Neuronal stem cell (in vitro differentiated cells): ENCODE data around the gene B9D1.
A peak's percentile ranks its signal among the peaks of the same experiment; 100 is the strongest.
"Not testable (repeated sequence)": the region's sequence is repeated elsewhere in the genome, so short reads cannot be mapped to it uniquely, and the experiment has no call there.

ENCODE experiments used
- DNase-seq: peaks from one replicate; pipeline ENCODE4 v3.0.0-alpha.2; 2013; ENCODE audit warnings: low spot score
- H2AFZ ChIP-seq: one replicate; pipeline ENCODE4 v1.6.1; 2013; ENCODE audit warnings: mild to moderate bottlenecking, low read length, inconsistent platforms
- H2AK5ac ChIP-seq: 2 replicates; pipeline ENCODE4 v1.6.1; 2013; ENCODE audit warnings: low read depth, mild to moderate bottlenecking, inconsistent platforms, low read length, moderate library complexity, mixed read lengths
- H2BK120ac ChIP-seq: 2 replicates; pipeline ENCODE4 v1.6.1; 2013; ENCODE audit warnings: low read depth, mild to moderate bottlenecking, inconsistent platforms, low read length, moderate library complexity, mixed read lengths
- H2BK12ac ChIP-seq: one replicate; pipeline ENCODE4 v1.6.1; 2013; ENCODE audit warnings: low read length, inconsistent platforms
- H2BK15ac ChIP-seq: 2 replicates; pipeline ENCODE4 v1.6.1; 2013; ENCODE audit warnings: mild to moderate bottlenecking, low read length, inconsistent platforms, mixed read lengths
- H2BK5ac ChIP-seq: one replicate; pipeline ENCODE4 v1.6.1; 2013; ENCODE audit warnings: inconsistent platforms, mild to moderate bottlenecking, low read length, moderate library complexity
- H3K14ac ChIP-seq: one replicate; pipeline ENCODE4 v1.6.1; 2013; ENCODE audit warnings: low read length, inconsistent platforms
- H3K18ac ChIP-seq: 2 replicates; pipeline ENCODE4 v1.6.1; 2013; ENCODE audit warnings: low read length, inconsistent platforms
- H3K23ac ChIP-seq: 2 replicates; pipeline ENCODE4 v1.6.1; 2013; ENCODE audit warnings: low read depth, mild to moderate bottlenecking, mixed read lengths, low read length, inconsistent platforms; ENCODE audit not compliant: poor library complexity
- H3K27ac ChIP-seq: replicated peaks from 3 replicates; pipeline ENCODE4 v1.5.1; 2013; ENCODE audit warnings: low read length, inconsistent platforms
- H3K27me3 ChIP-seq, 3 experiments: 2 replicates each; pipeline ENCODE4 v1.6.1; 2013; ENCODE audit warnings: low read length in 3 of 3, mild to moderate bottlenecking in 2 of 3, inconsistent platforms in 1 of 3, low read depth in 1 of 3, mixed read lengths in 1 of 3, moderate library complexity in 1 of 3; ENCODE audit not compliant: control insufficient read depth in 3 of 3, insufficient read depth in 3 of 3
- H3K36me3 ChIP-seq, 2 donors: replicated peaks in 1 of 2; 2 replicates each; pipeline ENCODE4 v1.6.1; 2013; ENCODE audit warnings: low read length in 2 of 2; ENCODE audit not compliant: control insufficient read depth in 2 of 2, insufficient read depth in 2 of 2
- H3K4ac ChIP-seq: 2 replicates; pipeline ENCODE4 v1.6.1; 2013; ENCODE audit warnings: inconsistent platforms, mild to moderate bottlenecking, low read length, moderate library complexity
- H3K4me1 ChIP-seq, 2 donors: 1 replicate in 1 of 2; 2 replicates in 1 of 2; pipeline ENCODE4 v1.6.1; 2013; ENCODE audit warnings: low read length in 2 of 2, low read depth in 1 of 2; ENCODE audit not compliant: control insufficient read depth in 2 of 2, insufficient read depth in 1 of 2
- H3K4me2 ChIP-seq: one replicate; pipeline ENCODE4 v1.6.1; 2013; ENCODE audit warnings: mild to moderate bottlenecking, low read length, inconsistent platforms; ENCODE audit not compliant: insufficient read depth, poor library complexity, severe bottlenecking
- H3K4me3 ChIP-seq, 2 donors: 2 replicates each; pipeline ENCODE4 v1.5.1; 2013; ENCODE audit warnings: low read length in 2 of 2, mild to moderate bottlenecking in 2 of 2, inconsistent platforms in 1 of 2, moderate library complexity in 1 of 2
- H3K79me1 ChIP-seq: one replicate; pipeline ENCODE4 v1.6.1; 2013; ENCODE audit warnings: low read depth, mild to moderate bottlenecking, inconsistent platforms, low read length, moderate library complexity
- H3K9ac ChIP-seq: one replicate; pipeline ENCODE4 v1.6.1; 2013; ENCODE audit warnings: mild to moderate bottlenecking, low read depth, low read length, inconsistent platforms; ENCODE audit not compliant: poor library complexity
- H3K9me3 ChIP-seq, 2 donors: replicated peaks in 1 of 2; 2 replicates each; pipeline versions ENCODE3 to v1.6.1; 2013; ENCODE audit warnings: low read length in 2 of 2, mild to moderate bottlenecking in 2 of 2, inconsistent platforms in 1 of 2, low read depth in 1 of 2, mixed read lengths in 1 of 2, moderate library complexity in 1 of 2; ENCODE audit not compliant: control insufficient read depth in 2 of 2, insufficient read depth in 1 of 2
- H4K8ac ChIP-seq: one replicate; pipeline ENCODE4 v1.6.1; 2013; ENCODE audit warnings: low read depth, mild to moderate bottlenecking, inconsistent platforms, low read length, moderate library complexity
- H4K91ac ChIP-seq: one replicate; pipeline ENCODE4 v1.6.1; 2013; ENCODE audit warnings: low read length, low read depth, mild to moderate bottlenecking, inconsistent platforms; ENCODE audit not compliant: poor library complexity
- WGBS, 2 donors: extraction: QIAGEN DNeasy Blood & Tissue Kit; methylation state at CpG; one replicate each; pipeline ENCODE4 v1.1.7; 2013; ENCODE audit warnings: missing lambda C conversion rate in 2 of 2, mixed read lengths in 1 of 2; ENCODE audit not compliant: insufficient read length in 2 of 2, insufficient replicate concordance in 1 of 2; ENCODE audit errors: extremely low coverage in 2 of 2; 5-methylcytosine and 5-hydroxymethylcytosine counted together

The B9D1 gene

GRCh38 chr17:19353401-19353800, 9.1 kb downstream of the B9D1 start:
- not testable (repeated sequence) for H3K4me2 ChIP-seq, H2BK120ac ChIP-seq, H2BK12ac ChIP-seq, H3K14ac ChIP-seq, H2AK5ac ChIP-seq, H3K4ac ChIP-seq, H4K8ac ChIP-seq, DNase-seq, H3K9me3 ChIP-seq, H3K79me1 ChIP-seq, H3K4me3 ChIP-seq, H3K27ac ChIP-seq, H4K91ac ChIP-seq, H2BK15ac ChIP-seq, H3K23ac ChIP-seq, H3K9ac ChIP-seq, H2AFZ ChIP-seq, H2BK5ac ChIP-seq, H3K4me1 ChIP-seq, H3K18ac ChIP-seq, H3K27me3 ChIP-seq
- WGBS, 2 donors = no CpG with 5 or more reads among the region's 11 CpGs
- peaks cover 5 to 10% of the 10 kb centered on the region in 2 donors for H3K36me3 ChIP-seq

GRCh38 chr17:19348806-19349205, 13.7 kb downstream of the B9D1 start:
- Histone ChIP-seq H3K23ac (no peak overlapping the region), H2BK12ac (no peak overlapping the region), H3K79me1 (peaks cover 3% of the 10 kb centered on the region), H2AFZ (no peak overlapping the region), H3K18ac (peak overlapping the region; percentile 58), H4K8ac (no peak overlapping the region), H3K4me2 (no peak overlapping the region), H3K9ac (peak overlapping the region; percentile 30), H3K4me3 (no peak overlapping the region), H3K4ac (no peak overlapping the region), H3K27me3 (no peaks in the 10 kb centered on the region), H3K4me1 (peaks cover 5 to 11% of the 10 kb centered on the region in 2 donors), H2BK15ac (no peak overlapping the region), H2AK5ac (no peak overlapping the region), H3K36me3 (peaks cover 0 to 3% of the 10 kb centered on the region in 2 donors), H4K91ac (no peak overlapping the region), H3K14ac (no peak overlapping the region), H3K27ac (no peak overlapping the region), H2BK5ac (no peak overlapping the region), H2BK120ac (no peak overlapping the region), H3K9me3 (peaks cover 0 to 2% of the 10 kb centered on the region in 2 donors)
- WGBS, 2 donors = no CpG with 5 or more reads among the region's 9 CpGs
- DNase-seq = no peak

GRCh38 chr17:19348081-19348650, 14.4 kb downstream of the B9D1 start:
- no peak overlapping the region for H2BK120ac ChIP-seq
- peak overlapping the region; percentile 24 for H2BK5ac ChIP-seq
- peaks cover 5 to 11% of the 10 kb centered on the region in 2 donors for H3K4me1 ChIP-seq
- no peak overlapping the region for H2BK15ac ChIP-seq
- no peaks in the 10 kb centered on the region for H3K27me3 ChIP-seq
- H3K23ac ChIP-seq = peak overlapping the region; percentile 31
- no peak overlapping the region for H3K18ac ChIP-seq
- H3K4ac ChIP-seq = no peak overlapping the region
- H3K27ac ChIP-seq = no peak overlapping the region
- H2AK5ac ChIP-seq = peak overlapping the region; percentile 69
- no peak overlapping the region for H4K8ac ChIP-seq
- H3K79me1 ChIP-seq = peaks cover 3% of the 10 kb centered on the region
- H3K9me3 ChIP-seq = peaks cover 0 to 2% of the 10 kb centered on the region in 2 donors
- H3K4me3 ChIP-seq = no peak overlapping the region
- no peak overlapping the region for H2BK12ac ChIP-seq
- H4K91ac ChIP-seq = no peak overlapping the region
- H3K9ac ChIP-seq = no peak overlapping the region
- no peak overlapping the region for H3K4me2 ChIP-seq
- H3K14ac ChIP-seq = no peak overlapping the region
- WGBS, 2 donors = no CpG with 5 or more reads among the region's 9 CpGs
- no peak for DNase-seq
- H3K36me3 ChIP-seq = peaks cover 0 to 5% of the 10 kb centered on the region in 2 donors
- no peak overlapping the region for H2AFZ ChIP-seq

- Histone ChIP-seq H4K8ac (no peak overlapping the region), H2BK120ac (no peak overlapping the region), H4K91ac (no peak overlapping the region), H2AK5ac (peak overlapping the region; percentile 69), H2BK12ac (peak overlapping the region; percentile 93), H2AFZ (no peak overlapping the region), H3K9ac (peak overlapping the region; percentile 75), H3K36me3 (peaks cover 0 to 5% of the 10 kb centered on the region in 2 donors), H3K23ac (no peak overlapping the region), H3K4ac (no peak overlapping the region), H2BK5ac (peak overlapping the region; percentile 24), H3K27me3 (no peaks in the 10 kb centered on the region), H3K4me2 (no peak overlapping the region), H3K4me1 (peaks cover 6 to 11% of the 10 kb centered on the region in 2 donors), H3K9me3 (peaks cover 0 to 2% of the 10 kb centered on the region in 2 donors), H3K14ac (peak overlapping the region; percentile 95), H3K27ac (no peak overlapping the region), H3K18ac (no peak overlapping the region), H2BK15ac (no peak overlapping the region), H3K79me1 (peaks cover 3% of the 10 kb centered on the region), H3K4me3 (no peak overlapping the region)
- no peak for DNase-seq
- no CpG with 5 or more reads among the region's 13 CpGs for WGBS, 2 donors
Measured at GRCh38 chr17:19347323-19348080, 15.0 kb downstream of the B9D1 start.
